K562 (cell line): ENCODE measurements around the gene EFS. TPM values are rescaled to one million over a fixed set of nuclear protein-coding genes. Genes with fewer than 3 reads are reported as not detected.

Experiments
- ATAC-seq: fragments of 200-7000 bp; cut with Tn5 transposase; 3 replicates; pipeline ENCODE4 v1.9.1; 2020; ENCODE audit warnings: moderate library complexity
- BruUV-seq: library from RNA; stranded (reverse); fragments of 400-500 nt; replicated peaks from 2 replicates; lab custom pipeline; 2021; lab: Mats Ljungman, UMichigan
- CTCF ChIA-PET: fragments of 300-600 bp; formaldehyde crosslinking; extraction: SDS; loops from one replicate; lab custom pipeline; 2021; ENCODE audit warnings: low intra/inter-chr PET ratio; lab: Yijun Ruan, JAX
- POLR2A ChIA-PET: fragments of 300-600, 350-650 bp; sonication (Branson Sonifier 250); formaldehyde crosslinking; extraction: SDS; loops from one replicate; lab custom pipeline; 2021; ENCODE audit warnings: antibody characterized with exemption, inconsistent platforms; lab: Yijun Ruan, JAX
- DNase-seq, 4 experiments: peaks; one replicate each; pipeline versions ENCODE4 v3.0.0 to v3.0.0-alpha.2; 2011 to 2018; ENCODE audit warnings: low spot score in 3 of 4, mixed read lengths in 3 of 4; ENCODE audit errors: extremely low read depth in 1 of 4
- FAIRE-seq: peaks from 2 replicates; lab custom pipeline; 2011; peaks lifted over from hg19 to GRCh38; lab: Jason Lieb, UNC
- H2AFZ ChIP-seq: 2 replicates; pipeline ENCODE4 v1.6.0; 2011; ENCODE audit warnings: low read depth, low read length, control low read depth, inconsistent platforms
- H3K27ac ChIP-seq: fragments of 200-600 bp; 3 replicates; pipeline ENCODE4 v1.8.0; 2011; ENCODE audit warnings: low read depth, mild to moderate bottlenecking, control low read depth, inconsistent platforms, low read length, moderate library complexity, mixed read lengths; ENCODE audit errors: extremely low read depth
- H3K27me3 ChIP-seq, 2 experiments: fragments of 300-600 bp in 1 of 2; 2 replicates in 1 of 2; 3 replicates in 1 of 2; pipeline versions ENCODE4 v1.6.0 to v1.8.0; 2011; ENCODE audit warnings: inconsistent platforms in 2 of 2, low read length in 2 of 2, mild to moderate bottlenecking in 1 of 2, mixed read lengths in 1 of 2, moderate library complexity in 1 of 2; ENCODE audit not compliant: control insufficient read depth in 2 of 2, insufficient read depth in 2 of 2
- H3K36me3 ChIP-seq: fragments of 300-600 bp; 3 replicates; pipeline ENCODE4 v1.8.0; 2011; ENCODE audit warnings: mild to moderate bottlenecking, low read length, inconsistent platforms; ENCODE audit not compliant: control insufficient read depth, insufficient read depth
- H3K4me1 ChIP-seq, 2 experiments: fragments of 200-600 bp in 1 of 2; replicated peaks in 1 of 2; 2 replicates in 1 of 2; 3 replicates in 1 of 2; pipeline versions ENCODE4 v1.5.1 to v1.8.0; 2011; ENCODE audit warnings: inconsistent platforms in 2 of 2, low read length in 2 of 2, mild to moderate bottlenecking in 1 of 2, mixed read lengths in 1 of 2, moderate library complexity in 1 of 2; ENCODE audit not compliant: control insufficient read depth in 2 of 2, insufficient read depth in 2 of 2
- H3K4me2 ChIP-seq: 2 replicates; pipeline ENCODE4 v1.6.1; 2011; ENCODE audit warnings: low read length, control low read depth, inconsistent platforms, mixed read lengths; ENCODE audit not compliant: insufficient read depth
- H3K4me3 ChIP-seq: fragments of 200-600 bp; sonication (generic), shearing (Covaris generic); 2 replicates; pipeline ENCODE4 v1.5.1; 2016; ENCODE audit warnings: control low read depth, inconsistent platforms
- H3K79me2 ChIP-seq: fragments of 200-600 bp; 3 replicates; pipeline ENCODE4 v1.8.0; 2011; ENCODE audit warnings: low read length, inconsistent platforms; ENCODE audit not compliant: control insufficient read depth, insufficient read depth
- H3K9ac ChIP-seq, 2 experiments: 2 replicates each; pipeline versions ENCODE4 v1.6.0 to v1.6.1; 2011; ENCODE audit warnings: low read depth in 2 of 2, low read length in 2 of 2, control low read depth in 1 of 2, inconsistent platforms in 1 of 2, mild to moderate bottlenecking in 1 of 2, mixed read lengths in 1 of 2; ENCODE audit not compliant: insufficient read depth in 1 of 2
- H3K9me1 ChIP-seq: one replicate; pipeline ENCODE4 v1.6.0; 2011; ENCODE audit warnings: inconsistent platforms, mild to moderate bottlenecking, low read length, moderate library complexity; ENCODE audit not compliant: control insufficient read depth, insufficient read depth
- H3K9me3 ChIP-seq: replicated peaks from 2 replicates; pipeline ENCODE4 v1.5.1; 2011; ENCODE audit warnings: low read depth, low read length, inconsistent platforms; ENCODE audit not compliant: control insufficient read depth, insufficient read depth
- H4K20me1 ChIP-seq: replicated peaks from 2 replicates; pipeline ENCODE4 v1.6.1; 2011; ENCODE audit warnings: low read length, inconsistent platforms, mixed read lengths; ENCODE audit not compliant: control insufficient read depth, insufficient read depth
- BCL6 ChIP-seq: fragments of 250-450 bp; sonication (Bioruptor Pico); IDR thresholded peaks from 2 replicates; pipeline ENCODE4 v1.4.0; 2020
- CTBP1 ChIP-seq: fragments of 450-650 bp; IDR thresholded peaks from 2 replicates; pipeline ENCODE4 v1.6.1; 2016; ENCODE audit warnings: borderline replicate concordance
- DPF2 ChIP-seq: fragments of 450-650 bp; IDR thresholded peaks from 2 replicates; pipeline ENCODE4 v1.6.1; 2016
- EZH2 ChIP-seq: IDR thresholded peaks from 2 replicates; pipeline ENCODE4 v1.6.1; 2012; ENCODE audit warnings: low read depth, mild to moderate bottlenecking, inconsistent platforms, low read length, borderline replicate concordance
- GTF2A2 ChIP-seq: IDR thresholded peaks from 2 replicates; pipeline ENCODE4 v1.6.1; 2016; ENCODE audit warnings: mild to moderate bottlenecking, missing genetic modification characterization, missing compliant biosample characterization
- HMG20A ChIP-seq: fragments of 450-650 bp; formaldehyde crosslinking; conservative IDR thresholded peaks from 2 replicates; pipeline ENCODE4 v1.4.0; 2020; ENCODE audit warnings: mild to moderate bottlenecking, mixed read lengths
- HNRNPL ChIP-seq: fragments of 200-400 bp; formaldehyde crosslinking; IDR thresholded peaks from 2 replicates; pipeline ENCODE4 v1.6.1; 2017; ENCODE audit warnings: low read depth, mild to moderate bottlenecking, low read length
- ILF3 ChIP-seq: fragments of 450-650 bp; IDR thresholded peaks from 2 replicates; pipeline ENCODE4 v1.6.1; 2018; ENCODE audit warnings: antibody characterized with exemption, mild to moderate bottlenecking, moderate library complexity, borderline replicate concordance
- PCBP1 ChIP-seq: fragments of 200-400 bp; formaldehyde crosslinking; IDR thresholded peaks from 2 replicates; pipeline ENCODE4 v1.6.1; 2018; ENCODE audit warnings: mild to moderate bottlenecking, low read depth, low read length; ENCODE audit not compliant: poor library complexity, severe bottlenecking
- RFX5 ChIP-seq: IDR thresholded peaks from 2 replicates; pipeline ENCODE4 v1.6.1; 2011; ENCODE audit warnings: low read depth, mild to moderate bottlenecking, improper control_type of control experiment, low read length
- SPI1 ChIP-seq: IDR thresholded peaks from 2 replicates; pipeline ENCODE4 v1.6.1; 2011; ENCODE audit warnings: low read depth, low read length, control low read depth, borderline replicate concordance
- ZKSCAN3 ChIP-seq: fragments of 250-450 bp; sonication (Bioruptor Pico); IDR thresholded peaks from 2 replicates; pipeline ENCODE4 v1.4.0; 2020
- ZNF143 ChIP-seq: sonication (generic); formaldehyde crosslinking; IDR thresholded peaks from 2 replicates; pipeline ENCODE4 v1.9.0; 2022; ENCODE audit warnings: mild to moderate bottlenecking, missing genetic modification reagents
- ZNF165 ChIP-seq: fragments of 250-450 bp; sonication (Bioruptor Pico); IDR thresholded peaks from 2 replicates; pipeline ENCODE4 v1.4.0; 2020; ENCODE audit warnings: borderline replicate concordance
- ZNF589 ChIP-seq: fragments of 200-800 bp; sonication (Bioruptor generic); IDR thresholded peaks from 2 replicates; pipeline ENCODE4 v1.6.1; 2016; ENCODE audit warnings: low read depth, missing genetic modification characterization, missing compliant biosample characterization
- ZNF695 ChIP-seq: fragments of 450-650 bp; formaldehyde crosslinking; IDR thresholded peaks from 2 replicates; pipeline ENCODE4 v1.4.0; 2020; ENCODE audit warnings: mild to moderate bottlenecking, moderate library complexity
- WGBS: fragments of 100-300 bp; shearing (Covaris generic); methylation state at CpG from one replicate; pipeline ENCODE4 v1.1.6; 2016; ENCODE audit warnings: low coverage, mixed read lengths; ENCODE audit not compliant: insufficient coverage; ENCODE audit errors: missing lambda C conversion rate; 5-methylcytosine and 5-hydroxymethylcytosine counted together
- in situ Hi-C: fragments of 300-500 bp; cut with MboI; formaldehyde crosslinking; loops from 4 replicates; pipeline ENCODE4 v1.15.0; 2018; ENCODE audit warnings: inconsistent platforms, mixed read lengths
- intact Hi-C: fragments of 100-400 bp; cut with micrococcal nuclease; formaldehyde crosslinking; loops from 2 replicates; pipeline ENCODE4 v1.14.2; 2022
- polyA plus RNA-seq, 8 experiments: library from polyadenylated mRNA; depleted of rRNA in 4 of 8; stranded (reverse) in 5 of 8; unstranded in 3 of 8; fragments of >200 nt; fragmentation: Nextera tagmentation in 2 of 8; fragmentation: Illumina TruSeq in 1 of 8; extraction: Ambion mirVana in 2 of 8; extraction: Trizol in 1 of 8; gene quantifications; 2 replicates each; pipeline versions ENCODE4 v1.2.1 to v1.2.3, GENCODE V29; 2011 to 2014; ENCODE audit warnings: inconsistent platforms in 1 of 8, missing spikeins in 1 of 8
- total RNA-seq, 7 experiments: library from RNA; depleted of rRNA in 6 of 7; stranded (reverse); fragments of >200 nt in 6 of 7; fragmentation: Illumina TruSeq in 2 of 7; extraction: Trizol in 2 of 7; gene quantifications; 2 replicates each; pipeline versions ENCODE4 v1.2.1 to v1.2.3, GENCODE V29; 2011 to 2021; ENCODE audit warnings: low replicate concordance in 1 of 7
- TF ChIP-seq, protein P1 (sequence below): fragments of 450-650 bp; IDR thresholded peaks from 2 replicates; pipeline ENCODE4 v1.6.1; 2016; ENCODE audit warnings: antibody characterized with exemption
- TF ChIP-seq, protein P2 (sequence below), 2 experiments: fragments of 450-650 bp in 1 of 2; IDR thresholded peaks; 2 replicates each; pipeline ENCODE4 v1.6.1; 2011 to 2017; ENCODE audit warnings: low read depth in 2 of 2, antibody characterized with exemption in 1 of 2, borderline replicate concordance in 1 of 2, low read length in 1 of 2, mild to moderate bottlenecking in 1 of 2, mixed read lengths in 1 of 2; ENCODE audit not compliant: control insufficient read depth in 1 of 2
- TF ChIP-seq, protein P3 (sequence below): fragments of 250-450 bp; sonication (Bioruptor Pico); IDR thresholded peaks from 2 replicates; pipeline ENCODE4 v1.5.0; 2021

Gene EFS
- total and polyA plus RNA-seq, 9 of the 15 experiments (the other 6 are each of a cell fraction or from before 2014, with no cell fraction given): 0.01 to 0.03 TPM; not detected in 7

DNA sequence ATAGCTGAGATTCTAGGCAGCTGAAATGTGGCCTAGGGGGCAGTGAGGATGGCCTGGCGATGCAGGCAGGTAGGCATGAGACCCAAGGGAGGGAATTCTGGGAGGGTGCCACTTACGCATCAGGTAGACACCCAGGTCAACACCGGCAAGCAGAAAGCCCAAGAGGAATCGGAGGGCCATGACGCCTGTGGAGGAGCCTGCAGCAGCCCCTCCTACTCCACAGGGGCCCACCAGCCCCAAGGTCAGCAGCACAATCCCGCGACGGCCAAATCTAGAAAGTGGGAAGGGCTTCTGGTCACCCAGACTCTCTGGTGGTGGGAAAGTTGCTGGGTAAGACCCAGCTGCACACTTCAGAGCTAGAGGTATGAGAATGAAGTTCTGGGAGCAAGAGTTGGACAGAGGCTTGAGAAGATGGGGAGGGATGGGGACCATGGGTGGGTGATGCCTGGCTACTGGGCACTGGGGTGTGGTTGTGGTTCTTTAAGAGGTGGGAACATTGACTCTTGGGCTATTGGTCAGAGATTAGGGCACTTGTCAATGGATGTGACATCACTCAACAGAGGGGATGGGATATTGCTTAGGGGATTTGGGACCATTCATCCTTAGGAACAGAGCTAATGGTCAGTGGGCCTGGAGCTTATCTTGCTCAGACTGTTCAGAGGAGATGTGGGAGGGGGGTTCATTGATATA, 15.7 kb downstream of the EFS start:
- Histone ChIP-seq H3K4me3 (no peak overlapping the region), H3K9me3 (no peaks in the 10 kb centered on the region), H3K4me1 (peaks cover 11 to 29% of the 10 kb centered on the region in 2 experiments; a peak in 4 of 5 replicates), H3K79me2 (no peaks in the 10 kb centered on the region), H3K9ac (no peak overlapping the region), H3K27me3 (peaks cover 10 to 26% of the 10 kb centered on the region in 2 experiments; a peak in 4 of 5 replicates), H3K36me3 (no peaks in the 10 kb centered on the region), H4K20me1 (no peaks in the 10 kb centered on the region), H3K4me2 (no peak overlapping the region), H3K9me1 (no peaks in the 10 kb centered on the region), H3K27ac (no peak overlapping the region), H2AFZ (no peak overlapping the region)
- DNase-seq: no peak
- ATAC-seq: no peak
- FAIRE-seq: no peak
- 8% methylated on average over 4 of the region's 8 CpGs for WGBS
- ChIA-PET CTCF (interaction anchor here (0.5 kb wide), 1 partner anchor 1399 kb away, joined by 3 read pairs; no protein-coding TSS in a partner anchor), POLR2A (interaction anchor here (0.5 to 0.7 kb wide), 3 partner anchors 140 to 787 kb away, joined by 3 to 4 read pairs (median 3); no protein-coding TSS in a partner anchor)
- in situ Hi-C loops: no loop called here
- no TSS peak for BruUV-seq
- no peak for TF ChIP-seq ZNF143 (CRISPR knock-in tag)
- TF ChIP-seq DPF2: no peak
- TF ChIP-seq, protein P1, sequence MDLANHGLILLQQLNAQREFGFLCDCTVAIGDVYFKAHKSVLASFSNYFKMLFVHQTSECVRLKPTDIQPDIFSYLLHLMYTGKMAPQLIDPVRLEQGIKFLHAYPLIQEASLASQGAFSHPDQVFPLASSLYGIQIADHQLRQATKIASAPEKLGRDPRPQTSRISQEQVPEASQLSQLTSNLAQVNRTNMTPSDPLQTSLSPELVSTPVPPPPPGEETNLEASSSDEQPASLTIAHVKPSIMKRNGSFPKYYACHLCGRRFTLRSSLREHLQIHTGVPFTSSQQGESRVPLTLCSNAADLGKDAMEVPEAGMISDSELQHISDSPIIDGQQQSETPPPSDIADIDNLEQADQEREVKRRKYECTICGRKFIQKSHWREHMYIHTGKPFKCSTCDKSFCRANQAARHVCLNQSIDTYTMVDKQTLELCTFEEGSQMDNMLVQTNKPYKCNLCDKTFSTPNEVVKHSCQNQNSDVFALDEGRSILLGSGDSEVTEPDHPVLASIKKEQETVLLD: no peak
- no peak for TF ChIP-seq EZH2
- no peak for TF ChIP-seq GTF2A2 (tag)
- TF ChIP-seq RFX5: no peak
- no peak for TF ChIP-seq CTBP1
- TF ChIP-seq ILF3: no peak
- no peak for TF ChIP-seq HMG20A (CRISPR knock-in tag)
- TF ChIP-seq, protein P2, sequence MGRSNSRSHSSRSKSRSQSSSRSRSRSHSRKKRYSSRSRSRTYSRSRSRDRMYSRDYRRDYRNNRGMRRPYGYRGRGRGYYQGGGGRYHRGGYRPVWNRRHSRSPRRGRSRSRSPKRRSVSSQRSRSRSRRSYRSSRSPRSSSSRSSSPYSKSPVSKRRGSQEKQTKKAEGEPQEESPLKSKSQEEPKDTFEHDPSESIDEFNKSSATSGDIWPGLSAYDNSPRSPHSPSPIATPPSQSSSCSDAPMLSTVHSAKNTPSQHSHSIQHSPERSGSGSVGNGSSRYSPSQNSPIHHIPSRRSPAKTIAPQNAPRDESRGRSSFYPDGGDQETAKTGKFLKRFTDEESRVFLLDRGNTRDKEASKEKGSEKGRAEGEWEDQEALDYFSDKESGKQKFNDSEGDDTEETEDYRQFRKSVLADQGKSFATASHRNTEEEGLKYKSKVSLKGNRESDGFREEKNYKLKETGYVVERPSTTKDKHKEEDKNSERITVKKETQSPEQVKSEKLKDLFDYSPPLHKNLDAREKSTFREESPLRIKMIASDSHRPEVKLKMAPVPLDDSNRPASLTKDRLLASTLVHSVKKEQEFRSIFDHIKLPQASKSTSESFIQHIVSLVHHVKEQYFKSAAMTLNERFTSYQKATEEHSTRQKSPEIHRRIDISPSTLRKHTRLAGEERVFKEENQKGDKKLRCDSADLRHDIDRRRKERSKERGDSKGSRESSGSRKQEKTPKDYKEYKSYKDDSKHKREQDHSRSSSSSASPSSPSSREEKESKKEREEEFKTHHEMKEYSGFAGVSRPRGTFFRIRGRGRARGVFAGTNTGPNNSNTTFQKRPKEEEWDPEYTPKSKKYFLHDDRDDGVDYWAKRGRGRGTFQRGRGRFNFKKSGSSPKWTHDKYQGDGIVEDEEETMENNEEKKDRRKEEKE (IDR thresholded peaks at IDR 0.05; ENCODE audit: borderline replicate concordance in 1 of 2, control insufficient read depth in 1 of 2, low read depth in 2 of 2, low read length in 1 of 2): no peak
- no peak for TF ChIP-seq HNRNPL
- no peak for TF ChIP-seq PCBP1
- no peak for TF ChIP-seq ZNF165 (CRISPR knock-in tag)
- no peak for TF ChIP-seq BCL6
- TF ChIP-seq SPI1: no peak
- no peak for TF ChIP-seq ZNF589 (CRISPR knock-in tag)
- no peak for TF ChIP-seq ZNF695
- TF ChIP-seq ZKSCAN3 (CRISPR knock-in tag): no peak
- TF ChIP-seq, protein P3, sequence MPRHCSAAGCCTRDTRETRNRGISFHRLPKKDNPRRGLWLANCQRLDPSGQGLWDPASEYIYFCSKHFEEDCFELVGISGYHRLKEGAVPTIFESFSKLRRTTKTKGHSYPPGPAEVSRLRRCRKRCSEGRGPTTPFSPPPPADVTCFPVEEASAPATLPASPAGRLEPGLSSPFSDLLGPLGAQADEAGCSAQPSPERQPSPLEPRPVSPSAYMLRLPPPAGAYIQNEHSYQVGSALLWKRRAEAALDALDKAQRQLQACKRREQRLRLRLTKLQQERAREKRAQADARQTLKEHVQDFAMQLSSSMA (CRISPR knock-in tag): no peak
- TF ChIP-seq, all 486 proteins: peak for 0
- intact Hi-C loops: no loop called here
